Brain microvascular endothelial cell (primary cell): Measurements from ENCODE around the gene SS18L1.

Source experiments
- DNase-seq: peaks from one replicate; pipeline ENCODE4 v3.0.0-alpha.2; 2020
- H3K27ac ChIP-seq: fragments of 250-450 bp; sonication (Bioruptor Pico); 2 replicates; pipeline ENCODE4 v1.5.1; 2020; ENCODE audit warnings: mild to moderate bottlenecking, moderate library complexity
- H3K27me3 ChIP-seq: fragments of 250-450 bp; sonication (Bioruptor Pico); replicated peaks from 2 replicates; pipeline ENCODE4 v1.5.1; 2020; ENCODE audit warnings: mild to moderate bottlenecking
- H3K36me3 ChIP-seq: fragments of 250-450 bp; sonication (Bioruptor Pico); replicated peaks from 2 replicates; pipeline ENCODE4 v1.5.1; 2020; ENCODE audit warnings: mild to moderate bottlenecking
- H3K4me3 ChIP-seq: 2 replicates; pipeline ENCODE4 v1.5.1; 2011; ENCODE audit warnings: low read depth, mild to moderate bottlenecking, control low read depth, low read length, moderate library complexity
- CTCF ChIP-seq: IDR thresholded peaks from 2 replicates; pipeline ENCODE4 v1.5.1; 2011; ENCODE audit warnings: low read depth, mild to moderate bottlenecking, moderate library complexity, low read length, control low read depth, inconsistent platforms; ENCODE audit errors: missing control alignments
- in situ Hi-C: cut with HindIII; loops from 2 replicates; pipeline ENCODE4 v1.10.0; 2017; ENCODE audit warnings: low sequenced_read_pairs, low pct_ligation_motif_present

The SS18L1 gene

DNA sequence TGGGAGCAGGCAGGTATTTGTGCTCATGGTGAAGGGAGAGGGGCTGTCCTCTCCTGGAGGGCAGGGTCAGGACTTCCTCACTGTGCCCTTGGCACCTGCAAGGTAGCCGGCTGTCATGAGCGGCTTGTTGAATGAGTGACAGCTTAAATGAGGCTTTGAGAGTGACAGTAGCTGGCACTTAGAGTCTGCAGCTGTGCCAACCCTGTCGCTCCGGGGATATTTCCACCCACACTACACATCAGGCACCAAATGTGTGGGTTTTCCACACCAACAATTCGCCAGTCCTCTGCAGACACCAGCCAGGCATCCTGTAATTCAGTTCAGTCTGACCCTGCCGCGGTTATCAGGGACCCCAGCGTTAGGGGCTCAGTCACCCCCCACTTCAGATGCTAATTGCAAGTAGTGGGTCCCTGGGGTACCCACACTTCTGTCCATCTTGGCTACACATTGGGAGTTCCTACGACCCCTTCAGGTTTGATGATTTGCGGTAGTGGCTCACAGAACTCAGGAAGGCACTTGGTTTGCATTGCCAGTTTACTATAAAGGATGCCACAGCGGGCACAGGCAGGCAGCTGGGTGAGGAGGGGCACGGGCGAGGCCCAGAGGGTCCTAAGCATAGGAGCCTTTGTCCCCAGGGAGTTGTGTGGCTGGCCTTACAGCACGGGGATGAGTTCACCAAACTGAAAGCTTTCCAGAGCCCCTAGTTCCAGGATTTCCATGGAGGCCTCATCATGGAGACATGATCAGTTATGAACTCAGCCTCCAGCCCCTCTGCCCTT, 48.4 kb downstream of the SS18L1 start:
- in situ Hi-C loops = no loop called here
- TF ChIP-seq CTCF = no peak
- H3K36me3 ChIP-seq = peaks cover 3% of the 10 kb centered on the region

DNA sequence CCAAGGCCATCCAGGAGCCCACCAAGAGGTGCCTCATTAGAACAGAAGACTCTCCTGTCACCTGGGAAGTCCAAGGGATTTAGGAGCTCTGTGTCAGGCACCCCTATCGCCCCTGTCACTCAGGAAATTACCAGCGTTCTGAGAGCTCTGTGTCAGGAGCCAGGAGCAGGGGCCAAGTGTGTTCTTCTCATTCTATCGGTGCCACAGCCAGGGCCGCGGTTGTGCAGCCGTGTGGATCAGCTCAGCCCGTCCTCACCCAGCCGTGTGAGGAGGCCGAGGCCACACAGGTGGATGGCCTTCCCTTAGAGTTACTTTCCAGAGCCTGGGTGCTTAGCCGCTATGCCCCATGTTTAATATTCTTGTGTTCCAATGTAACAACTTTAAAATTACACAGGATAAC, 49.1 kb downstream of the SS18L1 start:
- H3K4me3 ChIP-seq = no peak overlapping the region
- in situ Hi-C loops = no loop called here
- H3K27me3 ChIP-seq = no peaks in the 10 kb centered on the region
- peaks cover 4% of the 10 kb centered on the region for H3K36me3 ChIP-seq
- no peak for DNase-seq
- no peak for TF ChIP-seq CTCF
- H3K27ac ChIP-seq = no peak overlapping the region

More for the DNA sequence above, 48.4 kb downstream of the SS18L1 start:
- H3K27me3 ChIP-seq = no peaks in the 10 kb centered on the region
- no peak for DNase-seq
- no peak overlapping the region for H3K27ac ChIP-seq
- H3K4me3 ChIP-seq = no peak overlapping the region

- H3K27ac ChIP-seq = no peak overlapping the region
- no peak overlapping the region for H3K4me3 ChIP-seq
- no peak for TF ChIP-seq CTCF
- no peaks in the 10 kb centered on the region for H3K27me3 ChIP-seq
- in situ Hi-C loops = no loop called here
- H3K36me3 ChIP-seq = peaks cover 11% of the 10 kb centered on the region
- DNase-seq = no peak
Measured at GRCh38 chr20:62193079-62194025, 49.8 kb downstream of the SS18L1 start.

GRCh38 chr20:62195075-62195405, 51.5 kb downstream of the SS18L1 start:
- Histone ChIP-seq H3K4me3 (no peak overlapping the region), H3K27ac (no peak overlapping the region), H3K27me3 (no peaks in the 10 kb centered on the region), H3K36me3 (peaks cover 20% of the 10 kb centered on the region)
- TF ChIP-seq CTCF = no peak
- in situ Hi-C loops = no loop called here
- no peak for DNase-seq

- H3K4me3 ChIP-seq = no peak overlapping the region
- DNase-seq = no peak
- H3K36me3 ChIP-seq = peaks cover 25% of the 10 kb centered on the region
- H3K27ac ChIP-seq = no peak overlapping the region
- in situ Hi-C loops = no loop called here
- no peaks in the 10 kb centered on the region for H3K27me3 ChIP-seq
- TF ChIP-seq CTCF = no peak
Measured at GRCh38 chr20:62195736-62196135, 52.2 kb downstream of the SS18L1 start.
